Activated CD4-positive, alpha-beta memory T cell treated with anti-CD3 and anti-CD28 coated beads, Interleukin-2, amount 10 ng/mL, durations not matched to agents 7 days and 5 days (primary cell): ENCODE measurements around the gene C1orf52. TPM values are rescaled to one million over a fixed set of nuclear protein-coding genes. Genes with fewer than 3 reads are reported as not detected.

ENCODE experiments used
- CTCF ChIA-PET: fragments of 350-600 bp; sonication (Branson Sonifier 250); formaldehyde crosslinking; loops from one replicate; lab custom pipeline; 2021; ENCODE audit warnings: antibody characterized with exemption, inconsistent platforms; lab: Charles Lee
- POLR2A ChIA-PET: fragments of 350-600 bp; sonication (Branson Sonifier 250); formaldehyde crosslinking; loops from one replicate; lab custom pipeline; 2021; ENCODE audit warnings: antibody characterized with exemption; lab: Charles Lee
- DNase-seq: peaks from one replicate; pipeline ENCODE4 v3.0.0-alpha.2; 2020
- H3K27ac Mint-ChIP-seq: one replicate; pipeline ENCODE4 v1.8.0; 2021; ENCODE audit warnings: mild to moderate bottlenecking, mixed read lengths
- H3K27me3 Mint-ChIP-seq: one replicate; pipeline ENCODE4 v1.8.0; 2021; ENCODE audit warnings: mixed read lengths
- H3K36me3 Mint-ChIP-seq: one replicate; pipeline ENCODE4 v1.8.0; 2021; ENCODE audit warnings: low read depth, mixed read lengths
- H3K4me1 Mint-ChIP-seq: one replicate; pipeline ENCODE4 v1.8.0; 2021; ENCODE audit warnings: mixed read lengths
- H3K4me3 Mint-ChIP-seq: one replicate; pipeline ENCODE4 v1.8.0; 2021; ENCODE audit warnings: mild to moderate bottlenecking, mixed read lengths
- H3K9me3 Mint-ChIP-seq: one replicate; pipeline ENCODE4 v1.8.0; 2021; ENCODE audit warnings: mixed read lengths
- total RNA-seq, 2 experiments: library from RNA; stranded (reverse); gene quantifications; one replicate each; pipeline ENCODE4 v1.2.3, GENCODE V29; 2021

C1orf52 gene
- total RNA-seq, 2 experiments from 2014 or later: 21.4 to 22.6 TPM

DNA sequence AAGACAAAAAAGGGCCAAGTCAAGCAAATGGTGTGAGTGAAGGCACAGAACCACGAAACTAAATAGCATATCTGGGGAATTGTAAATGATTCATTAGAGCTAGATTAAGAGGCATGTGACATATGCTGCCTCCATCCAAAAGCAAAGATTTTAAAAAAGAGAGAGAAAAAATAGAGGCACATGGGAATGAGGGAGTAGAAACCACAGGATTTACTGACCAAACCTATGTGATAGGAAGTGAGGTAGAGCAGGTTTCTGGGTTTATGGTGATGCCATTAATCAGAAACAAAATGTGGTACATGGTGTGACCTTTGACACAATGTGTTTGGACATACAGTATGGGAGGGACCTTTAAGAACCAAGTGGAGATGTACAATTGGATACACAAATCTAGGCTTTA, 13.6 kb downstream of the C1orf52 start:
- peaks cover 20% of the 10 kb centered on the region for H3K36me3 Mint-ChIP-seq
- ChIA-PET POLR2A (no interaction called here), CTCF (interaction anchor here (1.8 to 3.3 kb wide), 2 partner anchors 9 to 301 kb away, joined by 5 to 16 read pairs; no protein-coding TSS in a partner anchor)
- no peak overlapping the region for H3K4me3 Mint-ChIP-seq
- no peak for DNase-seq
- H3K27me3 Mint-ChIP-seq: no peaks in the 10 kb centered on the region
- peaks cover 3% of the 10 kb centered on the region for H3K9me3 Mint-ChIP-seq
- peaks cover 8% of the 10 kb centered on the region for H3K4me1 Mint-ChIP-seq
- H3K27ac Mint-ChIP-seq: no peak overlapping the region

DNA sequence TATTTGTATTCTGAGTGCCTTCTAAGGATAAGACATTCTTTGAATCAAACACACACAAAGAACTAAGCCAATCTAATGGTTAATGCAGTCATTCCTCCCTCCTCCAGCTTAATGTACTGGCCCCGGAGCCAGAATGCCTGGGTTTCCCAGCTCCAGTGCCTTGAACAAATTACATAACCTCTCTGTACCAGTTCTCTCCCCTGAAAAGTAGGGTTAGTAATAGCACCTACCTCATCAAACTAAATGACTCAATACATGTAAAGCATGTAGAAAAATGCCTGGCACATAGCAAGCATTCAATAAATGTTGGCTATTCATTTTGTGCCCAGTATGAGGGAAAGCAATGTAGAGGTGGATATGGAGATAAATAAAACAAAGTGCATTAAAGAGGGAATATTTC, 14.0 kb downstream of the C1orf52 start:
- CTCF ChIA-PET: interaction anchor here (1.2 to 3.3 kb wide), 4 partner anchors 10 to 301 kb away, joined by 4 to 16 read pairs (median 5); partner anchors contain the start of gene C1orf52
- POLR2A ChIA-PET: no interaction called here
- H3K4me3 Mint-ChIP-seq: no peak overlapping the region
- H3K36me3 Mint-ChIP-seq: peaks cover 15% of the 10 kb centered on the region
- H3K27me3 Mint-ChIP-seq: no peaks in the 10 kb centered on the region
- no peak for DNase-seq
- H3K9me3 Mint-ChIP-seq: peaks cover 3% of the 10 kb centered on the region
- H3K4me1 Mint-ChIP-seq: peaks cover 12% of the 10 kb centered on the region
- no peak overlapping the region for H3K27ac Mint-ChIP-seq

DNA sequence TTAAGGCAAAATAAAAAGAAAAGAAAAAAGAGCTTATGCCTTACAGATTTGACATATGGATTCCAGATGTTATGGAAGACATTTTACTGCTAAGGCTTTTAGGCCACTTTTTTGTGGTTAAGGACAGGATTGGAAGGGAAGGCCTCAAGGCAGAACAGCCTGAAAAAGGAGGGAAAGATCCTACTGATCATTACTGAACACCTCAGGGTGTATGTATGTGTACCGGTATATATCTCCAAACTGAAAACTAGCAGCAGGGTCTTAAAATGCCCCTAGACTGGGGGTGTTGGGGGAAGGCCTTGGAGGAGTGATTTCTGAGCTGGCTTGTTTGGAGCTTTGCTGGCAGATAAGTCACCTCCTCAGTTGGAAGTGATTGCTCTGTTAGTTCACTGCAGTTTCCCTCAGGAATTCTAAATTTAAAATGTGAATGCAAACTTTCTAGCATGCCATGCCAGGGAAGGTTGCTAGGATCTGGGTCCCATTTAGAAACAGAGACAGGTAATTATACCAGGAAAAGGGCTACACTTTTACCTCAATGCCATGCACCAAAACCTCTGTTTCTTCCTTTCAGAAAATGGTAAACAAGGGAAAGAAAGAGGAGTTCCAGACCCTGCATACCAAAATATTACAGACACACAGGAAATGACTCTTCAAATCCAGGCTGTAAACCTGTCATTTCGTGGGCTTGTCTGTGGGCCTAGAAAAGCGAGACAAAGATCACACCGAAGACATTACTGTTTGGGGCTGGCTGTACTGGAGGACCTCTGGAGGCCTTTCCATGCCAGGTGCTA, 15.0 kb downstream of the C1orf52 start:
- no peak for DNase-seq
- H3K4me1 Mint-ChIP-seq: peaks cover 13% of the 10 kb centered on the region
- ChIA-PET POLR2A (interaction anchor here (1.1 kb wide), 1 partner anchor 15 kb away, joined by 4 read pairs; the partner anchor contains the start of gene C1orf52), CTCF (interaction anchor here (1.2 to 3.3 kb wide), 5 partner anchors 11 to 300 kb away, joined by 4 to 16 read pairs (median 5); partner anchors contain the start of gene C1orf52)
- no peak overlapping the region for H3K4me3 Mint-ChIP-seq
- peaks cover 5% of the 10 kb centered on the region for H3K36me3 Mint-ChIP-seq
- H3K27me3 Mint-ChIP-seq: no peaks in the 10 kb centered on the region
- H3K27ac Mint-ChIP-seq: no peak overlapping the region
- peaks cover 2% of the 10 kb centered on the region for H3K9me3 Mint-ChIP-seq

DNA sequence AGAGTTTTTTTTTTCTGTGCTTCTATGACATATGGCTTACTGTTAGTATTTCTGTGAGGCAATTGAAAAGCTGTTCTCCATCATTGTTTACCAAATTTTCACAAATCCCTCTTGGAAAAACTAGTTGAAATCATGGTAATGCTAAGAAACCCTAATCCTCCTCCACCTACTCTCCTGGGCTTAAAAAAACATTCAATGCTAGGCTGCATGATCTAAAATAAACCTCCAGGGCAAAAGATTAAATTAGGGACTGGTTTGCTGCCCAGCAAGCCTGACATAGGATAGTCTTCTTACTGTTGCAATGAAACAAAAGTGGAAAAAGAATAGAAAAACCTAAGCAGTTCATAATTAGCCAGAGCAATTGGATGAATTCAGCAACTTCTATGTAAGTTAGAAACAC, 16.1 kb downstream of the C1orf52 start:
- Mint-ChIP-seq H3K27ac (no peak overlapping the region), H3K36me3 (no peaks in the 10 kb centered on the region), H3K4me3 (no peak overlapping the region), H3K4me1 (peaks cover 13% of the 10 kb centered on the region), H3K27me3 (no peaks in the 10 kb centered on the region), H3K9me3 (no peaks in the 10 kb centered on the region)
- CTCF ChIA-PET: interaction anchor here (1.7 to 3.3 kb wide), 2 partner anchors 12 to 299 kb away, joined by 7 to 16 read pairs; no protein-coding TSS in a partner anchor
- no peak for DNase-seq
- POLR2A ChIA-PET: no interaction called here

DNA sequence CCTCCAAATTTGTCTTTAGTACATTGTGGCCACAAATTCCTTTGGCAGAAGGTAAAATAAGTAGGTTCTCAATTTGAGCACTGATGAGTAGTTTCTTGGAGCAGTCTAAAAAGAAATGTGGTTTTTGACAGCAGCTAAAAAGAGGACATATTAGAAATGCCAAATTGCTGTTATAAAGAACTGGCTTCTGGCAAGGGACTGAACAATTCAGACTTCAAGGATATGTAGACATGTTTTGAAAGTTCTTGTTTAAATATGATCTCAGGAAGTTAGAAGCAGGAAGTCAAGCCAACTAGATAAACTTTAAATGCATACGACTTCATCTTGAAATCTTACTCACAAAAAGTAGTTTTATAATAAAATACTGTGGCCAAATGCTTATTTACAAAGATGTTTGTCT, 18.8 kb downstream of the C1orf52 start:
- H3K27ac Mint-ChIP-seq: no peak overlapping the region
- peaks cover 13% of the 10 kb centered on the region for H3K4me1 Mint-ChIP-seq

DNA sequence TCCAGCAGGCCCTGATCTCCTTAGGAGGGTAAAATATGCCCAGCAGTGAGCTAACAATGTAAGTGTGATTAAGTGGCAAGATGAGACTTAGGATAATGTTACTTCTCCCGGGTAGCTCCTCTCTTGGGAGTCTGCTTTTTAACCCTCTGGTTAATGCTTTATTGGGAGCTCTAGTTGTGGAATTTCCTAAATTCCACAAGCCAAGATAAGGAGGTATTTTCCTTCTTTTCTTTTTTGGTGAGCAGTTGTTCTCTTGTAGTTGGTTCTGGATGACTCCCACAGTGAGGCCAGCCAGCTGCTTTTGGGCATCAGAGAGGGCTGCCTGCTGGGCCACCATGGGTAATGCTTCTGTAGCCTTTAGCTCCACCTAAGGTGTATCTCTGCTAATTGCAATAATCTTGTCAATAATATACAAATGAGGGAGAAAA, 19.3 kb downstream of the C1orf52 start:
- Mint-ChIP-seq H3K27ac (no peak overlapping the region), H3K36me3 (no peaks in the 10 kb centered on the region), H3K27me3 (peaks cover 3% of the 10 kb centered on the region), H3K9me3 (no peaks in the 10 kb centered on the region), H3K4me3 (no peak overlapping the region), H3K4me1 (peaks cover 13% of the 10 kb centered on the region)
- ChIA-PET CTCF (interaction anchor here (0.8 to 3.1 kb wide), 8 partner anchors 10 to 296 kb away, joined by 3 to 20 read pairs (median 9); partner anchors contain the start of gene C1orf52), POLR2A (interaction anchor here (0.8 to 1.2 kb wide), 2 partner anchors 19 to 295 kb away, joined by 3 to 4 read pairs; partner anchors contain the start of gene C1orf52)
- DNase-seq: no peak

More for the DNA sequence above, 18.8 kb downstream of the C1orf52 start:
- POLR2A ChIA-PET: interaction anchor here (1.2 kb wide), 1 partner anchor 296 kb away, joined by 4 read pairs; no protein-coding TSS in a partner anchor
- no peaks in the 10 kb centered on the region for H3K36me3 Mint-ChIP-seq
- H3K9me3 Mint-ChIP-seq: no peaks in the 10 kb centered on the region
- H3K4me3 Mint-ChIP-seq: no peak overlapping the region
- H3K27me3 Mint-ChIP-seq: peaks cover 3% of the 10 kb centered on the region
- no peak for DNase-seq
- CTCF ChIA-PET: interaction anchor here (0.8 to 3.1 kb wide), 8 partner anchors 10 to 296 kb away, joined by 3 to 20 read pairs (median 9); partner anchors contain the start of gene C1orf52

DNA sequence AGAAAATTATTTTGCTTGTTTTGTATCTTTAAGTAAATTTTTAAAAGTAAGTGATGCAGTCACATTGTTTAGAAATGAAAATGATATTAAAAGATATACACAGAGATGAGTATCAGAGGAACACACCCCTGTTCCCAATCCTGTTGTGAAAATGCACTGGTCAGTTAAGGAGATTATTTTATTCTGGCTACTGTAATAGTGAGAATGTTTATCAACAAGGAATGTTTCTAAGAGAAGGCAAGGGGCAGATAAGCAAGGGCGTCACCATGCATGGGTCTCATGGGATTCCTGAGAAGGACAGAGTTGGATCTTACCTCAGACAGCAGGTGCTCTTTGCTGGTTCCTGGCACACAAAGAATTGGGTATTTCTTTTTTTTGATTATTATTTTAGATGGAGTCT, 21.8 kb downstream of the C1orf52 start:
- Mint-ChIP-seq H3K4me3 (no peak overlapping the region), H3K9me3 (no peaks in the 10 kb centered on the region), H3K36me3 (no peaks in the 10 kb centered on the region), H3K27ac (no peak overlapping the region), H3K4me1 (peaks cover 10% of the 10 kb centered on the region), H3K27me3 (peaks cover 3% of the 10 kb centered on the region)
- CTCF ChIA-PET: no interaction called here
- DNase-seq: no peak
- POLR2A ChIA-PET: no interaction called here

DNA sequence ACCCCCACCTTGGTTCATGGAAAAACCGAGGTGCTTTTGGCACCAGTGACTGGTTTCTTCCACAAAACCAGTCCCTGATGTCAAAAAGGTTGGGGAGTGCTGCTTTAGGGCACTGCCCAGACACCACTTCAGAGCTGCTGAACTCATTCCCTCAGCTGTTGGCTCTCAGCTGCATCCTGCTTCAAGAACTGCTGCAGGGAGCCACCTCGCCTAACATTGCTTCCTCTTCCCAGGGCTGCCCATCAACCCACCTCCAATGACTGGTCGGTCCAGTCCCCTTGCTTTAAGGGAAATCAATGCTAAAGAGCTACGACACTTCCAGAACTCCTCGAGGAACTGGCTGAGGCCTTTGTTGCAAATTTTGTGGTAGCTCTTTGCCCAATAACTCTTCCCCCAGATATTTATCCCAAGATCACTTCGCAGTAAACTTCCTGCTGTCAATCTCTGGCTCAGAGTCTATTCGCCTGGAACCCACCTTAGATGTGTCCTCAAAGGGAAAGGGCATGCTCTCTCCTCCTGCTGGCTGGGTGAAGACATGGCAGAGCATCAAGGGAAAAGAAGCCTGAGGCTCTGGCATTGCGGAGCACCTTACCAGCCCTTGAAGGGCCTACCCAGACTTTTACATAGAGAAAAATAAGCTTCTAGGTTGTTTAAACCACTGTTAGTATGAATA, 29.0 kb downstream of the C1orf52 start:
- Mint-ChIP-seq H3K36me3 (no peaks in the 10 kb centered on the region), H3K4me1 (no peaks in the 10 kb centered on the region), H3K4me3 (no peak overlapping the region), H3K9me3 (no peaks in the 10 kb centered on the region), H3K27me3 (peaks cover 6% of the 10 kb centered on the region), H3K27ac (no peak overlapping the region)
- CTCF ChIA-PET: interaction anchor here (0.7 to 1.8 kb wide), 5 partner anchors 10 to 286 kb away, joined by 3 to 9 read pairs (median 3); no protein-coding TSS in a partner anchor
- DNase-seq: no peak
- POLR2A ChIA-PET: no interaction called here

DNA sequence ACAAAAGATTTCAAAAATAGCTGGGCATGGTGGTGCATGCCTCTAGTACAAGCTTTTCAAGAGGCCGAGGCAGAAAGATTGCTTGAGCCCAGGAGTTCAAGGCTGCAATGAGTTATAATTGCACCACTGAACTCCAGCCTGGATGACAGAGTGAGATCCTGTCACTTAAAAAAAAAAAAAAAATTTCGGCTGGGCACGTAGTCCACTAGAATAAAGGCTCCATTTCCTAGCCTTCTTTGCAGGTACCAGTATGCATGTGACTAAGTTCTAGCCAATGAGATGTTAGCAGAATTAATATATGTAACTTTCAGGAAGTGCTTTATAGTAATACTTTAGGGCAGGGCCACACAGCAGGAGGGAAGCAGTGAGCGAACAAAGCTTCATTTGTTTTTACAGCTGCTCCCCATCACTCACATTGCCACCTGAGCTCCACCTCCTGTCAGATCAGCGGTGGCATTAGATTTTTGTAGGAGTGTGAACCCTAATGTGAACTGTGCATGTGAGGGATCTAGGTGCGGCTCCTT, 29.8 kb downstream of the C1orf52 start:
- H3K9me3 Mint-ChIP-seq: no peaks in the 10 kb centered on the region
- peaks cover 6% of the 10 kb centered on the region for H3K27me3 Mint-ChIP-seq
- no peak overlapping the region for H3K4me3 Mint-ChIP-seq
- H3K36me3 Mint-ChIP-seq: no peaks in the 10 kb centered on the region
- H3K4me1 Mint-ChIP-seq: no peaks in the 10 kb centered on the region
- CTCF ChIA-PET: interaction anchor here (0.6 to 1.8 kb wide), 6 partner anchors 11 to 1757 kb away, joined by 3 to 9 read pairs (median 4); no protein-coding TSS in a partner anchor
- H3K27ac Mint-ChIP-seq: no peak overlapping the region
- DNase-seq: no peak
- POLR2A ChIA-PET: no interaction called here

DNA sequence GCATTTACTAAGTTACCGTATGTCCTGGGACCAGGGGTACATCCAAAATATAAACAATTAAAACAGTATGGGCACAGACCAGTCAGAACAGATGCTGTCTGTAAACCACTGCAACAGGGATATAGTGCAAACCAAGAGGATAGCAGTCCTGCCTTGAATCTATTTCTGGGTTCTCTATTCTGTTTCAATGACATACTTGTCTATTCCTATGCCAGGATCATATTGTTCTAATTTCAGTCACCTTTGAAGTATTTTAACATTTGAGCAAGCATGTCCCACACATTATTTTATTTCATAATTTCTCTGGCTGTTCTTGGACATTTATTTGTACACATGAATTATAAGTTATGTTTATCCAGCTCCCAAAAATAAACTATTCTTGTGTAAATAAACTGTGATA, 30.5 kb downstream of the C1orf52 start:
- POLR2A ChIA-PET: no interaction called here
- Mint-ChIP-seq H3K27me3 (peaks cover 6% of the 10 kb centered on the region), H3K36me3 (no peaks in the 10 kb centered on the region), H3K4me1 (no peaks in the 10 kb centered on the region), H3K27ac (no peak overlapping the region), H3K9me3 (no peaks in the 10 kb centered on the region), H3K4me3 (no peak overlapping the region)
- CTCF ChIA-PET: interaction anchor here (1.5 kb wide), 1 partner anchor 286 kb away, joined by 4 read pairs; no protein-coding TSS in a partner anchor
- no peak for DNase-seq

DNA sequence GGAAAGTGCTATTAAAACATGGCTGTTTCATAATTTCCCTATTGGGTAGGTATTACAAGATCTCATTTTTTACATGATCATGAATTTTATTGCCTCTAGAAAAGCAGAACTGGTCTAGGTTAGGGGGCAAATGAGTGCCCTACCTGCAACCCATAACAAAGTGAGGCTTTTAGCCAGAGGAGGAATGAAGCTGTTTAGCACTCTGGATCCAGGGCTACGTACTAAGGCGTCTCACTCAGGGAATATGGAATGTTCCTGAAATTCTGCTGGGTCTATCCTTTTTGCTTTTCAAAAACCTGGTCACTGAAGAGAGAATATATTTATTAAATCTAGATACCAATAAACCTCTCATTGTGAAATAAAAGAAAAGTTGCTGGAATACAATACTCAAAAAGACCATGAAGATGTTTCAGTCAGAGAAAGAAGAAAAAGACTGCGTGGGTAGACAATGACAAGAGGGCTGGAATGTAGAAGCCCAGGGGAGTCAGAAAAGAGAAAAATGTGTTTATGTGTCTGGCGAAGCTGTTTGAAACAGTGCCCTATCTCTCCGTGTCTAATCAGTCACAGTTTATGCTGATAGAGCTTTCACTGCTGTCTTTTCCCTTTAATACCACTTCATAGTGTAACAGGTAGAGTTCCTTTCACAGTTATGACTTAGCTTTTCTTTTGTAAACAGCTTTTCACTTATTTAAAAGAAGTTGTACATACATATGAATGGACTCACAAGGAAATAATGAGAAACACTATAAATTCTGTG, 33.7 kb downstream of the C1orf52 start:
- Mint-ChIP-seq H3K36me3 (no peaks in the 10 kb centered on the region), H3K4me1 (no peaks in the 10 kb centered on the region), H3K9me3 (no peaks in the 10 kb centered on the region), H3K27ac (no peak overlapping the region), H3K27me3 (peaks cover 13% of the 10 kb centered on the region), H3K4me3 (no peak overlapping the region)
- no peak for DNase-seq
- ChIA-PET CTCF (no interaction called here), POLR2A (no interaction called here)
